Stimulated activated CD4-positive, alpha-beta T cell treated with anti-CD3 and anti-CD28 coated beads, TNF-alpha, amount 100 ng/mL, for 48 hours (primary cell): Measurements from ENCODE around the gene SUPT20HL2.
"Not testable (repeated sequence)": the region's sequence is repeated elsewhere in the genome, so short reads cannot be mapped to it uniquely, and the experiment has no call there.

Experiments used
- DNase-seq, 3 donors: peaks; one replicate each; pipeline ENCODE4 v3.0.0-alpha.2; 2020; ENCODE audit warnings: low read depth in 3 of 3

SUPT20HL2 gene

GRCh38 chrX:24309580-24310374 is 4.1 kb downstream of the SUPT20HL2 start:
- DNase-seq, result not testable (repeated sequence)

DNA sequence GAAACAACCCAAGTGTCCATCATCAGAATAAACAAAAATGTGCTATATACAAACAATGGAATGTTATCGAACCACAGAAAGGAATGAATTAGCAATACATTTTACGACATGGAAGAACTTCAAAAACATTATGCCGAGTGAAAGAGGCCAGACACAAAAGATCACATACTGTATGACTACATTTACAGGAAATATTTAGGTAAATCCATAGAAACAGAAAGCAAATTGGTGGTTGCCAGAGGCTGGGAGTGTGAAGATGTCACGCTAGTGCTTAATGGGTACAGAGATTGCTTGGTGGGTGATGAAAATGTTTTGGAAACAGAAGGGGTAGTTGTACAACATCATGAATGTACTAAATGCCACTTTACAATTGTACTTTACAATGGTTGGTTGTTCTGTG is 5.1 kb downstream of the SUPT20HL2 start:
- not testable (repeated sequence) for DNase-seq

DNA sequence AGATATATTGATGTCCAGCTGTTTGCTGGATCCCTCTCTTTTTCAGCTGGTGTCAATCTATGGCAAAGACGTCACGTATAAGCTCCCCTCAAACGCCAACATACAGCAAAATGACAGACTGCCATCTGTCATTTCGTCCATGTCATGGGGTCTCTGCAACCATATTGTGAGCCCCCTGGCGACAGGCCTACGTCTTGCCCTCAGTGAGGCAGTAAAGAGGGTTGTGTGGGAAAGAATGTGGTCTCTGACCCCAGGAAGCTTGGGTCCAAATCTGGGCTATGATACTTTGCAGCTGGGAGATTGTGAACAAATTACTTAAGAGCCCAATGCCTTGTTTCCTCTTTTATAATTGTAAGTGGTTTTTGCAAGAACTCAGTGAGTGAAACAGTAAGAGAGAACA is 7.4 kb downstream of the SUPT20HL2 start:
- DNase-seq, result no peak

DNA sequence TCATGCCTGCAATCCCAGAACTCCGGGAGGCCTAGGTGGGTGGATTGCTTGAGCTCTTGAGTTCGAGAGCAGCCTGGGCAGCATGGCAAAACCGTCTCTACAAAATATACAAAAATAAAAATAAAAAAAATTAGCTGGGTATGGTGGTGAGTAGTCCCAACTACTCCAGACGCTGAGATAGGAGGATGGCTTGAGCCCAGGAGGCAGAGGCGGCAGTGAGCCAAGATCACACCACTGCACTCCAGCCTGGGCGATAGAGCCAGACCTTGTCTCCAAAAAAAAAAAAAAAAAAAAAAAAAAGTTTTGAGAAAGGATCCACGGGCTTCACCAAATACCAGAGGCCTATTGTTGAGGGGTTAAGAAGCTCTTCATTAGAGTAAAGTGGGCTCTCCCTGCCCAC is 8.0 kb downstream of the SUPT20HL2 start:
- no peak for DNase-seq

GRCh38 chrX:24301806-24302205 is 12.1 kb downstream of the SUPT20HL2 start:
- no peak for DNase-seq

GRCh38 chrX:24301060-24301459 is 12.8 kb downstream of the SUPT20HL2 start:
- no peak for DNase-seq

GRCh38 chrX:24298191-24298590 is 15.7 kb downstream of the SUPT20HL2 start:
- no peak for DNase-seq

DNA sequence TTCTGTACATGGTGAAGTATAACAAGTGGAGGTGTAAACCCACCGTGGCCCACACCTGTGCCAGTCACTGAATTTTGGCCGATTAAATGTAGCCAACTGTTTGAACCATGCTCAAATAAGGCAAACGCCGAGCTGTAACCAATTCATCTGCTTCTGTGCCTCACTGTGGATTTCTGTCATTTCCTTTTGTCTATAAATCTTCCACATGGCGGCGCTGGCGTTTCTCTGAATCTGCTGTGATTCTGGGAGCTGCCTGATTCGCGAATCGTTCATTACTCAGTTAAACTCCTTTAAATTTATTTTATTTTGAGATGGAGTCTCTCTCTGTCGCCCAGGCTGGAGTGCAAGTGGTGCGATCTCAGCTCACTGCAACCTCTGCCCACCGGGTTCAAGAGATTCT is 19.2 kb downstream of the SUPT20HL2 start:
- DNase-seq, result peak; percentile 9 to 21 (median 14)

DNA sequence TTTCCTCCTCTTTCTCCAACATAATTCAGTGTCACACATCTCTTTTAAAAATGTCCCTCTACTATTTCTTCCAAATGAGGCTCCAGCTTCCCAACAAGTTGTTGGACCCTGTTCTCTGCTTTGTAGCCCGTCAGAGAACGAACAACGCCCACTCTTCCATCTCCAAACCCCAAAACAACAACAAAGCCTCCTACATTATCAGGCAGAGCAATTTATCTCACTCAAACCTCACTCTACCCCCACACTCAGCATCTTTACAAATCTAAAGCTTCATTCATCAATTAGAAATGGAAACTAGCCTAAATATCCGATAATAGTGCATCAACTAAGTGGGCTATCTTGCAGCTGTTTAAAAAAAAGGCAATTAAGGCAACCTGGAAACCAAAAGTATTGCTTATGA is 20.5 kb downstream of the SUPT20HL2 start:
- DNase-seq, result no peak

- DNase-seq, result no peak
These were observed 21.5 kb downstream of the SUPT20HL2 start for GRCh38 chrX:24292353-24292752.

DNA sequence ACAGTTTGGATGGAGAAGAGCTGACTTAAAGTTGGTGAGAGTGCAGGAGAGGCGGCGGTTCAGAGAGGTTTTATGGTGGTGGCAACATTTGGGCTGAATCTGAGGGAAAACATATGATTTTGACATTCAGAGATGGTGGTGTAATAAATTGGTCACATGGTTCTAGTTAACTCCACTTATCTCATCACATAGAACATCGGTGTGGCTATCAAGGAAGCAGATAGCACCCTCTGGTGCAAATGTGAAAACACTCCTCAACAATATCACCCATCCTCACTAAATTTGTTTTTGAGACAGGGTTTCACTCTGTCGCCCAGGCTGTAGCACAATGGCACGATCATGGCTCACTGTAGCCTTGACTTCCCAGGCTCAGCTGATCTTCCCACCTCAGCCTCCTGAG is 28.8 kb downstream of the SUPT20HL2 start:
- DNase-seq, result no peak

GRCh38 chrX:24283127-24283794 is 30.6 kb downstream of the SUPT20HL2 start:
- DNase-seq, result no peak

- DNase-seq, result no peak
These were observed 31.3 kb downstream of the SUPT20HL2 start for GRCh38 chrX:24282381-24283126.

DNA sequence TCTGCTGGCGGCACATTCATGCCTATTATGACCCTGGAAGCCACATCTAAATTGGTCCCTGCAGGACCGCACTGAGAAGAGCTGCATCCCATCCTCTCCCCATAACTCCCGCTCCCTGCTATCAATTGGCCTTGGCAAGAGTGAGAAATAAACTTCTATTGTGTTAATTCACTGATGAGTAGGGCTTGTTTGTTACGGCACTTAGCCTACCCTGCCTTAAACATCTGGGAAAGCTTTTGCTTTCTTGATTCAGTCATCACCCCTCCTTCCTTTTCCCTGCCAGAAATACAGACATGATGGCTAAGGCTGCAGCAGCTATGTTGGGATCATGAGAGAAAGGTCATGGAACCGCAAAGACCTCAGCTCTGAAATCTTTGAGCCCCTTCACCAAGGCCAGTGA is 36.5 kb downstream of the SUPT20HL2 start:
- no peak for DNase-seq

- DNase-seq, result no peak
These were observed 37.9 kb downstream of the SUPT20HL2 start for GRCh38 chrX:24276015-24276414.

GRCh38 chrX:24271262-24271661 is 42.6 kb downstream of the SUPT20HL2 start:
- DNase-seq, result no peak

- no peak for DNase-seq
These were observed 45.1 kb downstream of the SUPT20HL2 start for GRCh38 chrX:24268786-24269185.

- DNase-seq, result no peak
These were observed 46.9 kb downstream of the SUPT20HL2 start for GRCh38 chrX:24266996-24267395.

DNA sequence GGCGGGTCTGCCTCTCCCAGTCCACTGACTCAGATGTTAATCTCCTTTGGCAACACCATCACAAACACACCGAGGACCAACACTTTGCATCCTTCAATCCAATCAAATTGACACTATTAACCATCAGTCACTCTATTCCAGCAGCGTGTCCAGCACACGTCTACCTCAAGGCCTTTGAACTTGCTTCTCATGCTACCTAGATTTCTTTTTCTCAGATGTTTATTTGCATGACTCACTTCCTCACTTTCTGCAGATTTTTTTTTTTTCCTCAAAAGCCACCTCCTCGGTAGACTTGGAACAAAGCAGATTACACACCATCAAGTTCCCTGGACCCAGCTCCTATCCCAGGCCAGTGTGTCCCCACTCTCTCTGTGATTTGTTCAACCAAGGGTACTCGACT is 49.5 kb downstream of the SUPT20HL2 start:
- DNase-seq, result no peak

GRCh38 chrX:24262309-24262708 is 51.6 kb downstream of the SUPT20HL2 start:
- no peak for DNase-seq
